ENCODE data around the gene CAMK4. TPM values are rescaled to one million over a fixed set of nuclear protein-coding genes. Genes with fewer than 3 reads are reported as not detected.

CAMK4 gene
- total and polyA plus RNA-seq, 2 of the 8 experiments (the other 6 are each of a cell fraction or from before 2014, with no cell fraction given): 1.8 to 8.3 TPM

DNA sequence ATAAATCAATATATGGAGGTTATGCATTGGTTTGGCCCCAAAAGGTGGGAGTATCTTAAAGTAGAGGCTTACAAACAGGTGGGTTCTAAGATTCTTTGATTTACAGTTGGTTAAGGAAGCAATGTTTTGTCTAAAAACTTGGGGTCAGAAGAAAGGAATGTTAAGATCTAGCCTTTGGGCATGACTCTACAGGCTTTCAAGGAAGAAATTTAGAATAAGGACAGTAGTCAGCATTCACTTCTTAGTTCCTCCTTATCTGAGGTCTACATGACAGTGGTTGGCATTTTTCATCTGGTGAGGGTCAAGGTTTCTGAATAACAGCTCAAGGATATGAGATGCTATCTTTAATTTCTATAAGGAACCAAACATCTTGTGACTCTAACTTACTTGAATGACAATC lies 122.8 kb downstream of the CAMK4 start:
- no peak overlapping the region for H2BK120ac ChIP-seq (replicated peaks; ENCODE audit: low read depth, low read length)
- H3K4me1 ChIP-seq (replicated peaks in 1 of 4; ENCODE audit: control insufficient read depth in 3 of 4, insufficient read depth in 4 of 4, low read length in 3 of 4): no peaks in the 10 kb centered on the region
- no peak overlapping the region for H3K9ac ChIP-seq (replicated peaks in 1 of 4; ENCODE audit: extremely low read depth in 1 of 4, low read depth in 3 of 4, low read length in 3 of 4)
- H3K79me1 ChIP-seq (ENCODE audit: low read depth, low read length): no peaks in the 10 kb centered on the region
- TF ChIP-seq CTBP2 (IDR thresholded peaks at IDR 0.05; ENCODE audit: borderline replicate concordance, insufficient read depth, insufficient read length, low read length): no peak
- no peak for TF ChIP-seq RBBP5 (IDR thresholded peaks at IDR 0.05; ENCODE audit: borderline replicate concordance, low read depth, low read length)
- TF ChIP-seq POLR2AphosphoS5 (IDR thresholded peaks at IDR 0.05; ENCODE audit: low read depth, low read length): no peak
- no peak for TF ChIP-seq ASH2L (IDR thresholded peaks at IDR 0.05; ENCODE audit: low read length)
- TF ChIP-seq SIRT6 (IDR thresholded peaks at IDR 0.05; ENCODE audit: low read length): no peak
- ChIA-PET POLR2A (ENCODE audit: partially characterized antibody) (no interaction called here), CTCF (ENCODE audit: partially characterized antibody) (no interaction called here)
- H4K8ac ChIP-seq (ENCODE audit: extremely low read depth, insufficient read depth, low read length): no peak overlapping the region
- H3K79me2 ChIP-seq (ENCODE audit: control insufficient read depth in 1 of 2, insufficient read depth in 2 of 2, low read length in 2 of 2): no peaks in the 10 kb centered on the region
- no peak overlapping the region for H4K91ac ChIP-seq (replicated peaks; ENCODE audit: insufficient read length, low read length)
- H2BK5ac ChIP-seq (ENCODE audit: low read depth, low read length): no peak overlapping the region
- no peaks in the 10 kb centered on the region for H4K20me1 ChIP-seq (replicated peaks in 1 of 2; ENCODE audit: control insufficient read depth in 1 of 2, insufficient read depth in 2 of 2, low read length in 2 of 2)
- H3K36me3 ChIP-seq (ENCODE audit: control insufficient read depth in 2 of 4, insufficient read depth in 4 of 4, low read length in 3 of 4): no peaks in the 10 kb centered on the region
- H4K5ac ChIP-seq (ENCODE audit: insufficient read length, low read depth, low read length): no peak overlapping the region
- DNase-seq (ENCODE audit: low read depth in 1 of 2, low spot score in 2 of 2): no peak
- H2BK20ac ChIP-seq (ENCODE audit: low read length): no peak overlapping the region
- H2AFZ ChIP-seq (ENCODE audit: low read length): no peak overlapping the region
- H3K9me3 ChIP-seq (ENCODE audit: insufficient read depth in 2 of 2, low read depth in 1 of 2, low read length in 1 of 2): no peaks in the 10 kb centered on the region
- H2BK12ac ChIP-seq (ENCODE audit: low read depth, low read length): no peak overlapping the region
- no peak overlapping the region for H2BK15ac ChIP-seq (ENCODE audit: low read length)
- H3K23ac ChIP-seq (ENCODE audit: insufficient read length): no peak overlapping the region
- no peak overlapping the region for H3K56ac ChIP-seq (replicated peaks; ENCODE audit: insufficient read length, low read depth, low read length)
- no peak overlapping the region for H3K18ac ChIP-seq (ENCODE audit: extremely low read depth, low read length)
- H3K27ac ChIP-seq (ENCODE audit: low read depth, low read length): no peak overlapping the region
- FAIRE-seq: no peak
- H3K27me3 ChIP-seq (replicated peaks in 1 of 4; ENCODE audit: control insufficient read depth in 3 of 4, extremely low read depth in 1 of 4, insufficient read depth in 3 of 4, low read length in 3 of 4): no peaks in the 10 kb centered on the region
- no peak overlapping the region for H3K4me3 ChIP-seq (ENCODE audit: extremely low read depth in 1 of 4, insufficient read depth in 2 of 4, low read depth in 3 of 4, low read length in 4 of 4)
- no peak overlapping the region for H2AK5ac ChIP-seq (ENCODE audit: low read depth, low read length)
- H3K14ac ChIP-seq (ENCODE audit: insufficient read length): no peak overlapping the region
- no peaks in the 10 kb centered on the region for H3K23me2 ChIP-seq (ENCODE audit: low read depth, low read length)
- H3K4me2 ChIP-seq (ENCODE audit: insufficient read depth in 1 of 2, low read depth in 2 of 2, low read length in 2 of 2): no peak overlapping the region
- no peak overlapping the region for H3K4ac ChIP-seq (replicated peaks; ENCODE audit: insufficient read length, low read depth, low read length)

Data from H1 (cell line).